ENCODE data around the gene TBCC. TPM values are rescaled to one million over a fixed set of nuclear protein-coding genes. Genes with fewer than 3 reads are reported as not detected.
"Not testable (repeated sequence)": the region's sequence is repeated elsewhere in the genome, so short reads cannot be mapped to it uniquely, and the experiment has no call there.

Gene TBCC
- total RNA-seq, 1 experiment from 2014 or later, result 57.7 TPM

- in situ Hi-C loops (cut with HindIII; ENCODE audit: low sequenced_read_pairs), result no loop called here
Measured at GRCh38 chr6:42744351-42744893, 1.5 kb downstream of the TBCC start.

GRCh38 chr6:42742116-42742894 is 3.6 kb downstream of the TBCC start:
- in situ Hi-C loops (cut with HindIII; ENCODE audit: low sequenced_read_pairs), result no loop called here

More at GRCh38 chr6:42744351-42744893, 1.5 kb downstream of the TBCC start:
- DNase-seq (ENCODE audit: low spot score), result no peak

GRCh38 chr6:42740725-42741124 is 5.2 kb downstream of the TBCC start:
- in situ Hi-C loops (cut with HindIII; ENCODE audit: low sequenced_read_pairs), result no loop called here
- no peak for DNase-seq (ENCODE audit: low spot score)

More at GRCh38 chr6:42742116-42742894, 3.6 kb downstream of the TBCC start:
- DNase-seq (ENCODE audit: low spot score), result no peak

GRCh38 chr6:42735976-42736375 is 9.9 kb downstream of the TBCC start:
- in situ Hi-C loops (cut with HindIII; ENCODE audit: low sequenced_read_pairs), result no loop called here

GRCh38 chr6:42733867-42734481 is 11.9 kb downstream of the TBCC start:
- DNase-seq (ENCODE audit: low spot score); in situ Hi-C loops (cut with HindIII; ENCODE audit: low sequenced_read_pairs): not testable (repeated sequence)

More at GRCh38 chr6:42735976-42736375, 9.9 kb downstream of the TBCC start:
- no peak for DNase-seq (ENCODE audit: low spot score)

GRCh38 chr6:42729731-42730130 is 16.2 kb downstream of the TBCC start:
- in situ Hi-C loops (cut with HindIII; ENCODE audit: low sequenced_read_pairs), result no loop called here
- DNase-seq (ENCODE audit: low spot score), result no peak

- in situ Hi-C loops (cut with HindIII; ENCODE audit: low sequenced_read_pairs), result no loop called here
- DNase-seq (ENCODE audit: low spot score), result no peak
Measured at GRCh38 chr6:42727627-42728026, 18.3 kb downstream of the TBCC start.

GRCh38 chr6:42727087-42727611 is 18.8 kb downstream of the TBCC start:
- peak; percentile 39 for DNase-seq (ENCODE audit: low spot score)
- in situ Hi-C loops (cut with HindIII; ENCODE audit: low sequenced_read_pairs), result no loop called here

- peak; percentile 92 for DNase-seq (ENCODE audit: low spot score)
- in situ Hi-C loops (cut with HindIII; ENCODE audit: low sequenced_read_pairs), result no loop called here
Measured at GRCh38 chr6:42726485-42727086, 19.3 kb downstream of the TBCC start.

GRCh38 chr6:42726026-42726425 is 19.9 kb downstream of the TBCC start:
- peak; percentile 9 for DNase-seq (ENCODE audit: low spot score)
- in situ Hi-C loops (cut with HindIII; ENCODE audit: low sequenced_read_pairs), result no loop called here

- no peak for DNase-seq (ENCODE audit: low spot score)
- in situ Hi-C loops (cut with HindIII; ENCODE audit: low sequenced_read_pairs), result no loop called here
Measured at GRCh38 chr6:42724825-42725224, 21.1 kb downstream of the TBCC start.

GRCh38 chr6:42722497-42722896 is 23.4 kb downstream of the TBCC start, which contains the start of gene PRPH2:
Gene PRPH2 (minus strand): TSS chr6:42722597. CDS start chr6:42722334, 263 bp downstream.
- in situ Hi-C loops (cut with HindIII; ENCODE audit: low sequenced_read_pairs), result no loop called here
- no peak for DNase-seq (ENCODE audit: low spot score)

- DNase-seq (ENCODE audit: low spot score), result no peak
- in situ Hi-C loops (cut with HindIII; ENCODE audit: low sequenced_read_pairs), result no loop called here
Measured at GRCh38 chr6:42720739-42721138, 25.2 kb downstream of the TBCC start.

GRCh38 chr6:42715871-42716270 is 30.0 kb downstream of the TBCC start:
- no peak for DNase-seq (ENCODE audit: low spot score)
- in situ Hi-C loops (cut with HindIII; ENCODE audit: low sequenced_read_pairs), result no loop called here

GRCh38 chr6:42714098-42714761 is 31.7 kb downstream of the TBCC start:
- DNase-seq (ENCODE audit: low spot score), result no peak
- in situ Hi-C loops (cut with HindIII; ENCODE audit: low sequenced_read_pairs), result no loop called here

GRCh38 chr6:42711930-42712329 is 34.0 kb downstream of the TBCC start:
- in situ Hi-C loops (cut with HindIII; ENCODE audit: low sequenced_read_pairs), result no loop called here
- DNase-seq (ENCODE audit: low spot score), result no peak

- in situ Hi-C loops (cut with HindIII; ENCODE audit: low sequenced_read_pairs), result no loop called here
- no peak for DNase-seq (ENCODE audit: low spot score)
Measured at GRCh38 chr6:42710316-42710715, 35.6 kb downstream of the TBCC start.

GRCh38 chr6:42709871-42710270 is 36.0 kb downstream of the TBCC start:
- in situ Hi-C loops (cut with HindIII; ENCODE audit: low sequenced_read_pairs), result no loop called here
- no peak for DNase-seq (ENCODE audit: low spot score)

GRCh38 chr6:42708096-42708495 is 37.8 kb downstream of the TBCC start:
- DNase-seq (ENCODE audit: low spot score), result no peak
- in situ Hi-C loops (cut with HindIII; ENCODE audit: low sequenced_read_pairs), result no loop called here
